IPS DF 4.7 (cell line): Measurements from ENCODE around the gene HSPB8.
"Not testable (repeated sequence)": the region's sequence is repeated elsewhere in the genome, so short reads cannot be mapped to it uniquely, and the experiment has no call there.

Experiments
- DNase-seq: peaks from one replicate; pipeline ENCODE4 v3.0.0-alpha.2; 2013; ENCODE audit warnings: low spot score; ENCODE audit errors: extremely low read depth

Gene HSPB8

DNA sequence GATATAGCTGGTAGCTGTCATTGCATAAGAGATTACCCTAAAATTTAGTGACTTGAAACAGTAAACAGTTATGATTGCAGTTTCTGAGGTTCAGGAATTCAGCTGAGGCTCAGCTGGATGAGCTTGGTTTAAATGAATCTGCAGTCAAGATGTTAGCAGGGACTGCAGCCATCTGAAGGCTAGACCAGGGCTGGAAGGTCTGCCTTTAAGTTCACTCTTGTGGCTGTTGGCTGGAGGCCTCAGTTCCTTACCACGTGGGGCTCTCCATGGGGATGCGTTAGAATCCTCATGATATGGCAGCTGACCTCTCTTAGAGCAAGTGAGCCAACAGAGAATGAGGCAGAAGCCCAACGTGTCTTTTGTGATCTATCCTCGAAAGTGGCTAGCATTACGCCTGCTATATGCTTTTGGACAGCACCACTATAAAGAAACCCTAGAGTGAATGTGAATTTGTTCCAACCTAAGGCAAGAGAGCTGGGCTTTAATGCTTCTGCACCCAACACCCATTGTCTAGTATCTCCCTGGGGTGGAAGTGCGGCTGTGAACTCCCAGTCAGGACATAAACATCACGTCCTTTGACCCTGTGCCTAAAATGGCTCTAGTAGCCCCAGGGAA is 26.0 kb downstream of the HSPB8 start:
- no peak for DNase-seq

DNA sequence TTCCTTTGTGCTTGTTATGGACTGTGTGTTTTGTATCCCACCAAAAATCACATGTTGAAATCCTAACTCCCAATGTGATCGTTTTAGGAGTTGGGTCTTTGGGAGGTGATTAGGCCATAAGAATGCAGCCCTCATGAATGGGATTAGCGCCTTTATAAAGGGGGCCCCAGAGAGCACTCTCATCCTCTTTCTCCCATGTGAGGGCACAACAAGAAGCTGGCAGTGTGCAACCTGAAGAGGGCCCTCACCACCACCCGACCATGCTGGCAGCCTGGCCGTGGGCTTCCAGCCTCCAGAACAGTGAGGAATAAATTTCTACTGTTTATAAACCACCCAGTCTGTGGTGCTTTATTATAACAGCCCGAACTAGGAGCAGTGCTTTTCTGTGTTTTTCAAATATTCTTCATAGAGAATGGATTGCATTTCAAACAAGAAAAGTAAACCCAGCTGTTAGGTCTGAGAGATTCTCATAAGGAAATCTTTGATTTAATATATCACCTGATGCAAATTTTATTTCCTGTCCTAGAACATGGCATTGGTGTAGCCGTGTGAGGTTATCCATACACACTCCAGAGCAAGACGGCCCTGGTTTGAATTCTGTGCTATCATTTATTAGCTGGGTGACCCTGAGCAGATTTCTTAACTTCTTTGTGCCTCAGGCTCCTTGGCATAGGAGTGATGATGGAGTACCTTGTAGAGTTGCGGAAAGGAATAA is 27.8 kb downstream of the HSPB8 start:
- no peak for DNase-seq

DNA sequence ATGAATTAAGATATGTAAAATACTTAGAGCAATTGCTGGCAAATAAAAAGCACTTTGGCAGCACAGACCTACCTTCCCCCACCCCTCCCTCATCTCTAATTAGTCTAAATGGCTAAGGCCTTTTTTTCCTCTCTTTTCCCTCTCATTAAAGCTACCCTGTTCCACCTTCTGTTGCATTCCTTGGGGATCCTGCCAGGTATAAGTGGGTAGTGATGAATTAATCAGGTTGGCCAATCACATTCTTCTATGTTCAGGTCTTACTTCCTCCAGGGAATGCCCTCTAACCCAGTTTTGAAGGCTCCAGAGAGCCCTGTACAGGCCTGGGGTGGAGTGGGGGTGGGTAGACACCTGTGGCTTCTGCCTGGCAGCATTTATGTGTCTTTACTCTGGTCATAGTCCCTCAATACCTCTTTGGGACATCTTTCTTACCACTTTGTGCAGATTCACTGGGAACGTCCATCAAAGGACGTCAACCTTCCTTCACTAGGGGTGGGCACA is 28.4 kb downstream of the HSPB8 start:
- no peak for DNase-seq

DNA sequence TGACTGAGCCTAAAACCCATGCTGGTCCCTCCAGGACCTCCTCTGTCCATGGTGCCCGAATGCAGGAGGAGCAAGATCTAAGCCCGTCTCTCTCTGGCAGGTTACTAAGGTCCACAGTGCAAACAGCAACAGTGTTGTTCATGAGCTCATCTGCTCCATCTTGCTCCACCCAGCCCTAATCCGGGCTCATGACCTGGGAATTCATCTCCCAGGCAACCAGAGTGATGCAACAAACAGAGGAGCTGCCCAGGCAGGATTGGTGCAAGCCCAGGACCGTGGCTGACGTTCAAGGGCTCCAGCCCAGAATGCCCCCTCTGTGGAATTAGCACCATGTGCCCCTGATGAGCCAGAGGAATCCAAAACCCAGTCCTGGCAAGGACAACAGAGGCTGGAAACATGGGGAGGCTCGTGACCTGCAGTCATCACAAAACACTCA is 29.9 kb downstream of the HSPB8 start:
- DNase-seq, result no peak

DNA sequence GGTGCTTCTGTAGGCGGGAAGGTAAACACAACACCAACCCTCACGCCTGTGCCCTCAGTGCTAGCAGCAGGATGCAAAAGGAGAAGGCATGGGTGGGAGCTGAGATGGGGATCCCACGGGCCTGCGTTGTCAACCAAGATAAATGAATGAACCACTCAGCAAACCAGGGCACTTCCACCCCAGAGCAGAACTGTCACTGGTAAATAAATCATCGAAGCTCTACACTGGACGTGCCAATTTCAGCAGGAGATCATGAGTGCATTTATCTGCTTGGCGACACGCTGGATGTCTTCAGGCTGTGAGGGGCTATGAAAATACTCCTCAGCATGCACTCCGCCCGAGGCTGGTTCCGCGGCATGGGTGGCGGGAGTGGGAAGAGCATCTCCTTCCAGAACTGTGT is 33.2 kb downstream of the HSPB8 start:
- no peak for DNase-seq

DNA sequence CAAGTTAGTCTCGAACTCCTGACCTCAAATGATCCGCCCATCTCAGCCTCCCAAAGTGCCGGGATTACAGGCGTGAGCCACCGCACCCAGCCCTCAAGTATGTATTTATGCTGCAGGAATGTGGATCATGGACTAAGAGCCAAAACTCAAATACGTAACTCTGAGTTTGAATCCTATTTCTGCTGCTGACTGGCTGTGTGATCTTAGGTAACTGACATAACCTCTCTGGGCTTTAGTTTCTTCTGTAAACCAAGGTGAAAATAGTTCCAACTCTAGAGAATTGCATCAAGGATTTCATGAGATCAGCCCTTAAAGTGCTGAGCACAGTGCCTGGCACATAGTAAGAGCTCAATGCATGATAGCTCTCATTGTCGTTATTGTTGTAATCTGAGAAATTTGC is 37.4 kb downstream of the HSPB8 start:
- DNase-seq, result no peak

DNA sequence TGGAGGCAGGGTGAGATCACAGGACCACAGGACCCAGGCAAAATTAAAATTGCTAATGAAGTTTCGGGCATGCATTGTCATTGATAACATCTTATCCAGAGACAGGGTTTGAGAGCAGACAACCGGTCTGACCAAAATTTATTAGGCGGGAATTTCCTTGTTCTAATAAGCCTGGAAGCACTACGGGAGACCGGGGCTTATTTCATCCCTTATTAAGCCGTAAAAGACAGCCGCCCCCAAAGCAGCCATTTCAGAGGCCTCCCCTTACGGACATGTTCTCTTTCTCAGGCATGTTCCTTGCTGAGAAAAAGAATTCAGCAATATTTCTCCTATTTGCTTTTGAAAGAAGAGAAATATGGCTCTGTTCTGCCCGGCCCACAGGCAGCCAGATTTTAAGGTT is 40.1 kb downstream of the HSPB8 start:
- not testable (repeated sequence) for DNase-seq

DNA sequence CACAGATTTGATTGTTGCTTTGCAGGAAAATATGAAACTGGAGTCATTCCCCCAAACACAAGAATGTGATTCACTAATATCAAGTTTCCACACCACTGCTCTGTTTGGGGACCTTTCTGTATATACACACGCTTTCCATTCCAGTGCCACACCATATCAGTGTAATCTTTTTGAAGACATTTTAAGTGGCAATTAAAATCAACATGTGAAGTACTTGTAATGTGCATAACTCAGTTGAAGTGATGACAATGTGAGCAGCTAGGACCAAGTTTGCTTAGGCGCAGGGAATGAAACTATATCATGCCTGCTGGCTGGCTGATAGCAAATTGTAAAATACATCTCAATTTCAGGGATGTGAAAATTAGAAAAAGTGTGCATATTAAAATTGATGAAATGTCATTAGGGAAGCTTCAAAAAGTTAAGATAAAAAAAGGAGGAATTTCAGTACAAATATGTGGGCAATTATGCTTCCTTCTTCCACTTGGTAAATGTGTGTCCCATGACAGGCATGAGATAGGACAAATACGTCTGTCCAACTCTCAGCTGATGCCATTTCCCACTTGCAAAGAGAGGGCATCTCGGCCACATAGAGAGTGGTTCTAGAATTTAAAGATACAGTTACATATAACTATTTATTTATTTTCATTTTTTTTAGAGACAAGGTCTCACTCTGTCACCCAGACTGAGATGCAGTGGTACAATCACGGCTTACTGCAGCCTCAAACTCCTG is 43.7 kb downstream of the HSPB8 start:
- DNase-seq, result no peak

DNA sequence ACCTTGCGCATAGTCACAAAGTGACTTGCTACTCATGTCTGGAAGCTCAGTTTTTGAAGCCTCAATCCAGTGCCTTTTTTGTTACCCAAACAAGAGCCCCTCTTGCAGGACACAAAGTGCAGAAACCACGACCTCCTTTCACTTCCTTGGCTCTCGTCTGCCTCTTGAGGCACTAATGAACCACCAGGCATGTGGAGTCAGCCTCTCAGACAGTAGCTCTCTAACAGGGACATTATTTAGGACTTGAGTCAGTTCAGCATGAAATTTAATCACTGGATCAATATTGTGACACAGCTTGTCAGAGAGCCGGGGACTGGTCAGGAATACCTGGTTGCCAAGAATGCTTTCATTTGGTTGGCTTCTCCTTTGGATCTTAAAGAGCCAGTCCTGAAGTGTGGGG is 46.7 kb downstream of the HSPB8 start:
- no peak for DNase-seq

DNA sequence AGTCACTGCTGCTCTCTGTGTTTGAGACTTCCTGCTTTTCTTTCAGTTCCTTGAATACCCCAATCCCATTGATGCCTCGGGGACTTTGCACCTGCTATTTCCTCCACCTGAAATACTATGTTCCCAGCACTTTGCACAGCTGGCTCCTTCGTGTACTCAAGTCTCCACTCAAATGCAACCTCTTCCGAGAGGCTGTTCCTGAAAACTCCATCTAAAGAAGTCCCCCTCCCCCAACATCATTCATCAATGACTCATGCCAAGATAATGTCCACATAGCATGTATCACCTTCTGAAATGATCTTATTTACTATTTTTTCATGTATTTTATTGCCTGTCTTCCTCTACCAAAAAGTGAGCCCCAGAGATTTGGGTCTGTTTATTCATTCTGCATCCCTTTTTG is 48.6 kb downstream of the HSPB8 start:
- DNase-seq, result no peak

DNA sequence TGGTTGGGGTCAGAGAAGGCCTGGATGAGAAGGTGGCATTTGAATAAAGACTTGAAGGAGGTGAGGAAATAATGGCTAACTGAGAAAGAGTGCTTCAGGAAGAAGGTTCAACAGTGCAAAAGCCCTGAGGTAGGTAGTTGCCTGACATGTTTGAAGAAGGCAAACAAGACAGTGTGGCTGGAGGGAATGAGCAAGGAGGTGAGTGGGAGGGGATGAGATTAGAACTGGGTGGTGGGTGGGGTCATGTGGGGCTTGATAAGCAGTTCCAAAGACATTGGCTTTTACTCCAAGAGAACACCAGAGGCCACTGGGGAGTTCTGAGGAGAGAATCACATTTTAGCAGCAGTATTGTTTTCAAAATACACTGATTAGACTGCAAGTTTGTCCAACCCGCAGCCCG is 50.5 kb downstream of the HSPB8 start:
- DNase-seq, result no peak

DNA sequence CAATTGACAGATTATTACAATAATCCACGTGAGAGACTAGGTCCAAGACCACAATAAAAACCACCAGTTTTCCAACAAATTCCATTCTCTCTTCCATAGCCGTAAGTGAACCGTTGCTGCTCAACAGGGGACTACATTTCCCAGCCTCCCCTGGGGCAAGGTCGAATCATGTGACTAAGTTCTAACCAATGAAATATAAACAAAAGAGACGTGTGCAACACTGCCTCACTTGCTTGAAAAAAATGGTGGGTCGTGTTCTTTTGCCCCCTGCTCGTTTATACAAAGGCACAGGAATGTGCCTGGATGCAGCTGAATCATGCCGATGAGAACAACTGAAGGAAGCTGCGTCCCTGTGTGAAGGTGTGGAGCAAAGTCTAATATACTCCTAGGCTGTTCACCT is 51.1 kb downstream of the HSPB8 start:
- peak; percentile 71 for DNase-seq

DNA sequence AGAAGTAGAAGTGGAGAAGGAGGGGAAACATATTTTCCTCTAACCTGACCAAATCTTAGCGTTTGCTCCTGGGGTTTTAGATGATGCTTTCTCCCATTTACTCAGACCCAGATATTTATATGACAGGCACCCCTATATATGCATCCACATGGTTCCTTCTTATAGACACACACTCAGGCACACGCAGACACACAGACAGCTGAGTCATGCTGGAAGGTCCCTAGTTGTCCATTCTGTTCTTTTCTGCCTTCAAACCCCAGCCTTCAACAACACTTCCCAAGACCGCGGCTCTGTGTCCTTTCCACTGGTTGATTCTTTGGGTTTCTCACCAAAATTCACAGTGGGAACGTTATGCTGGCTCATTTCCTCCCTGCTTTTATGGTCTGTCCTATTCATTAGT is 52.1 kb downstream of the HSPB8 start:
- no peak for DNase-seq

DNA sequence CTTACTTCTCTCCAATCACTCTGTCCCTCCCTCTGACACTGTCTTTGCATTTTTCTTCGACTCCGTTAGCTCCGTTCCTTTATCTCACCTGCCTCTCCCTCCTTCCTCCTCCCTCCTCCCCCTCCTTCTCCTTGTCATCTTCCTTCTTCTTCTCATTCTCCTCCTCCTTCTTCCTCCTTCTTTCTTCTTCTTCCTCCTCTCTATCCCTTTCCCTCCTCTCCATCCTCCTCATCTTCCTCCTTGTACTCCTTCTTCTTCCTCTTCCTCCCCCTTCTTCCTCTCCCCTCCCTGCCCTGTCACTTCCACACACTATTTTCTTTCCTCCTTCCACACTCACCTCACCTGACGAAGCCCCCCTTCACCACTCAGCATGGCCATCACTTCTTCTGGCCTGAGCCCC is 53.0 kb downstream of the HSPB8 start:
- DNase-seq, result no peak

DNA sequence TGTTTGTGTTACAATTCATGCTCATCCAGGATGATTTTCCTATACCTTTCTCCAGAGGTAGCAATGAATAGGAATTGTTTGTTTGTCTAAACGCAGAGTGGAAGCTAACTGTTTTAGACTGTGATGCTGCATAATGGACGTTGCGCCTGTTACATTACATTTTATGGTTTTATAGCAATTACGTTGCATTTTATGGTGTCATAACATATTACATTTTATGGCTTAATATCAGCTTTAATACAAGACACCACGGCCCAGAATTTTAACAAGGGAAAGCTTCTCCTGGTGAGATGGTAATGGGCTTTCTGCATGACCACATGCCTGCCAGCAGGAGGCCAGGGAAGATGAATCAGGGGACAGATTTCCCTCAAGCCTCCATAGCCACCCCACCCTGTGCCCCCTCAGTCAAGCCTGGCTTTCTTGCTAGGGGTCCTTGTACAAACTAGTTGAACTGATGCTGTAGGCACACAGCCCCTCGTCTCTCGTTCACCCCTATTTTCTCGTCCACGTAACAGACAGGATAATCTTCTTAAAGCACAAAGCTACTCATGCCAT is 56.5 kb downstream of the HSPB8 start:
- no peak for DNase-seq

DNA sequence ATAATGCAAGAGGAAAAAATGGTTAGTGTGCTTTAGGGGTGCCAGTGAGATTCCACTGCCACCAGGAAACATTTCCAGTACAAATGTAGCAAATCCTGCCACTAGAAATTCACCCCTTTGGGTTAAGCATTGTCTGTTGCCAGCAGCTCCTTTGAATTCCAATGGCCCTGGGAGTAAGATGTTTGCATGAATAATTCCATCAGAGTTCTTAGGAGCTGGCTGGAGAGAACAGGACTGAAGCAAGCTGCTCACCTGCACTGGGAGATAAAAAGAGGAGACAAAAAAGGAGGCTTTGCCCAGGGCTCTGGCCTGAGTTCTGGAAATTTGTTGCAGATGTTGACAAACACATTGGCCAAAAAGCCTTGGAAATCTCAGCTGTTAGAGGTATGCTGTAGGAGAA is 57.6 kb downstream of the HSPB8 start:
- no peak for DNase-seq

DNA sequence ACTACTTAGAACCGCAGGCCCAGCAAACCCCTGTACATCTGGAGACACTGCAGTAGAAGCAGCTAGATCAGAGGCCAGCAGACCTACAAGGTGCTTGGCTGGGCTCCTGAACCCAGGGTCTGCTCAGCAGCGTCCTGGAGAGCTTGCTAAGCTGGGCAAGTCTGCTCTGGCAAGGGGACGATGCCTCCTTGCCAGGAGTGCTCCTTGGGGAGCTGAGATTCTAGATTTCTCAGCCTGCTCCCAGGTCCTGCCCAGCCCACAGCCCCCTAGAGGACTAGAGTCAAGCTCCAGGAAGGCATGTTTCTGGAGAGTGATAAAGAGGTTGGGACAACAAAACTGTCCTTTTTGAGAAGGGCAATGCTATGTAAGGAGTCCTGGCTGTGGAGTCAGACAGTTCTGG is 60.3 kb downstream of the HSPB8 start:
- no peak for DNase-seq

DNA sequence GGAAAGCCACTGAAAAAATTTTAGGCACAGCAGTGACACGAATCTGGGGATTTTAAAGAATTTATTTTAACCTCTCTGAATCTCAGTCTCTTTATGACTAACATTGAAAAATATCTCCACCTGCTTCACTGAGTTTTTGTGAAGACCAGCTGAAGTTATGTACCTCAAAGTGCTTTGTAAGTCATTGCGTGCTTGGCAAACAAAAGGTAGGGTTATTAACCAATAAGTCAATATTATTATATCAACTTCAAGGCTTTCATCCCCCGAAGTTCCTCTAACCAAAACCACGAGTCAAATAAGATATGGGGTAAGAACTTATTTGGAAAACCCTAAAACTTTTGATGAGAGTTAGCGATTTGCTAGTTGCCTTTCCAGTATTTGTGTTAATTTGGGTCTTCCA is 62.3 kb downstream of the HSPB8 start:
- no peak for DNase-seq

DNA sequence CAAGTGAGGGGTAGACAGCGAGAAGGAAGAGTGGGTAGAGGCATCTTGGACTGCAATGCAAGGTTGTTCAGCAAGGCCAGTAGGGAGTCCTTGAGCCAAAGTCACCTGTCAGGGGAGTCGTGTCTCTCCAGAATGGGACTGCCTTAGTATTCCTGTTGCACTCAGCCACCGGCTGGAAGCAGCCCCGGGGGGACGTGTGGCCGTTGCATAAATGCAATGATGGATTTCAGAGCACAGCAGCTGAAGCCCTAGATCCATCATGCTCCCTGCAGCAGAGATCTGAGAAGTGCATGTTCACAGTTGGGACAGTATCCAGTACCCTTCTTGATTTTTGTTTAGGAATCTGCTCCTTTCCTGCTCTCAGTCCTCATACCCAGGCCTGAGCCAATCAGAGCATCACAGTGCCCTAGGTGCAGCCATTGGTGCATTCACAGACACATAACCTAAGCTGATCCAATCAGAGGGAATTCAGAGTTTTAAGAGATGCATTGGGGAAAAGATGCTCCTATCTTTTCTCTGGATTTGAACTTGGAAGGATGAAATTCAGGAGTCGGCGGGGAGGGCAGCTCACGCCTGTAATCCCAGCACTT is 62.9 kb downstream of the HSPB8 start:
- DNase-seq, result no peak
